ENCODE measurements around the gene ADGRB3.

The ADGRB3 gene

DNA sequence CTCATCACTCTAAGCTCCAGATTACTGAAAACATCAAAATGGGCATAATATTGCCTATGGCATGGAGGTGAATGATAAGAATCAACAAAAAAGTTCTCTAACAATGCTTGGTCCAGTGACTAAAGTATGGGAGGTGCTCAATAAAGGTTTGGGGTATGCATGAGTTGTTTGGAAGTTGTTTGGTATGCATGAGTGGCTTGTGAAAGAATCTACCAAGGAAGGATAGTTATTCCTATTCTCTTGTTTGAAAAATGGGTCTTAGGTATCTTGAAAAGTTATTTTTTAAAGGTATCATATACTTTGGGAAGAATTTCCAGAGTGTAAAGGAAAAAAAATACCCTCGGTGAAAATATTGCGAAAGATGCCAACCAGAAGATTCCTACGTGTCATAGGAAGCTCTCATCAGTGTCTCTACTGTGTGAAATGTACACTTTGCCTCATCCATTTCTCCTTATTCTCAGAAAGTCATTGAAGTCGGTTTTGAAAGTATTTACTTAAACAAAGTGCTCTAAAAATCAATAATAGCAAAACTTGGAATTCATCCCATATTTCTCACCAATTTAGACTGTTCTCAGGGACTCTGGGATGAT is 449.8 kb downstream of the ADGRB3 start:
- no peak for DNase-seq (ENCODE audit: low spot score)
- TF ChIP-seq, protein P1, sequence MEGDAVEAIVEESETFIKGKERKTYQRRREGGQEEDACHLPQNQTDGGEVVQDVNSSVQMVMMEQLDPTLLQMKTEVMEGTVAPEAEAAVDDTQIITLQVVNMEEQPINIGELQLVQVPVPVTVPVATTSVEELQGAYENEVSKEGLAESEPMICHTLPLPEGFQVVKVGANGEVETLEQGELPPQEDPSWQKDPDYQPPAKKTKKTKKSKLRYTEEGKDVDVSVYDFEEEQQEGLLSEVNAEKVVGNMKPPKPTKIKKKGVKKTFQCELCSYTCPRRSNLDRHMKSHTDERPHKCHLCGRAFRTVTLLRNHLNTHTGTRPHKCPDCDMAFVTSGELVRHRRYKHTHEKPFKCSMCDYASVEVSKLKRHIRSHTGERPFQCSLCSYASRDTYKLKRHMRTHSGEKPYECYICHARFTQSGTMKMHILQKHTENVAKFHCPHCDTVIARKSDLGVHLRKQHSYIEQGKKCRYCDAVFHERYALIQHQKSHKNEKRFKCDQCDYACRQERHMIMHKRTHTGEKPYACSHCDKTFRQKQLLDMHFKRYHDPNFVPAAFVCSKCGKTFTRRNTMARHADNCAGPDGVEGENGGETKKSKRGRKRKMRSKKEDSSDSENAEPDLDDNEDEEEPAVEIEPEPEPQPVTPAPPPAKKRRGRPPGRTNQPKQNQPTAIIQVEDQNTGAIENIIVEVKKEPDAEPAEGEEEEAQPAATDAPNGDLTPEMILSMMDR (IDR thresholded peaks at IDR 0.05; ENCODE audit: extremely low read depth, insufficient read depth, missing control alignments) = no peak
- in situ Hi-C loops (cut with MboI; ENCODE audit: low pct_unique_long_range_greater_than_20kb, low sequenced_read_pairs, unreplicated experiment) = no loop called here

DNA sequence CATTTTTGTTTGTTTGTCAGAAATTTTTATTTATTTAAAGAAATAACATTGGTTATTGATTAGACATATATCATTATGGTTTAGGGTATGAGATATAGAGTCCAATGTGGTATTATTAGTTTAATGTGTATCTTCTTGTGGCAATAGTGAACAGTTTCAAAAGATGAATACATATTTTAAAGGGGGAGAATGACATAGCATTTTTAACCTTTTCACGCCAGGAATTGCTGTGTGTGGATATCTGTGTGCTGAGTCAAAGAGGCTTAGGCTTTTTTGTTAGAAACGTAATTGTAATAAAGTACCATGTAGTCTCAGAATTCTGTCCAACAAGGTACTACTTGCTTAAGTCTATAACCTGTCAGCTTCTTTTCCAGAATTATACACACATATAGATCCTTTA is 451.6 kb downstream of the ADGRB3 start:
- in situ Hi-C loops (cut with MboI; ENCODE audit: low pct_unique_long_range_greater_than_20kb, low sequenced_read_pairs, unreplicated experiment) = no loop called here
- TF ChIP-seq, protein P1 (IDR thresholded peaks at IDR 0.05; ENCODE audit: extremely low read depth, insufficient read depth, missing control alignments) = no peak
- DNase-seq (ENCODE audit: low spot score) = no peak

DNA sequence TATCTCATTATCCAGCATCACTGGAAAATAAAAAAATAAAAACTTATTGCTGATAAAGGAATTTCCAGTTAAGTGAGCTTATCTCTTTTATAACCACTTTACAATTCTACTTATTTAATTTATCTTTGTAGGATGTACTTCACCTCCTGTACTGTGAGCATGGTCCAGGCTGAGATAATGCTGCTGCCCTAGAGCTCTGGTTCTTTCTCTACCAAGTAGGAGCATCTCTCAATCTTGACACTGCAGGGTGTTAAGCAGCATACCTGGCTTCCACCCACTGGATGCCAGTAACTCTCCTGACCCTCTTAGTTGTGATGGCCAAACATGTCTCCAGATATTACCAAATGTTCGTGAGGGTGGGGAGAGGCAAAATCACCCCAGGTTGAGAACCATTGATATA is 454.5 kb downstream of the ADGRB3 start:
- TF ChIP-seq, protein P1 (IDR thresholded peaks at IDR 0.05; ENCODE audit: extremely low read depth, insufficient read depth, missing control alignments) = no peak
- in situ Hi-C loops (cut with MboI; ENCODE audit: low pct_unique_long_range_greater_than_20kb, low sequenced_read_pairs, unreplicated experiment) = no loop called here
- no peak for DNase-seq (ENCODE audit: low spot score)

DNA sequence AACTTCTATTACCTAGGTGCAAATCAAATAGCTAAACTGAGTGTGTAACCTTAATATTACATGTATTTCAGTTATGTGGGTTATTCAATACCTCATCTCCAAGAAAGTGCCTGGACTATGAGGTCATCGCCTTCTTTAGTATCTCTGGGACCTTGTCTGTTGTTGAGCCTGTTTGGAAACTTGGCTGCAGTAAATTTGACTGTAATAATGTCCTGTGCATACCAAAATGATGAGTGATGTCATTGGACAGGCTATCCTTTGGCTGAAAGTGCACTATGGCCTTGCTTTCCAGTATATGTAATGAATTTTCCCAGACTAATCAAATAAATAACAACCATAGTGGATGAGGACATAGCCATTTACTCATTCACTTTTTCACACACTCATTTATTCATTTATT is 455.1 kb downstream of the ADGRB3 start:
- TF ChIP-seq, protein P1 (IDR thresholded peaks at IDR 0.05; ENCODE audit: extremely low read depth, insufficient read depth, missing control alignments) = no peak
- no peak for DNase-seq (ENCODE audit: low spot score)
- in situ Hi-C loops (cut with MboI; ENCODE audit: low pct_unique_long_range_greater_than_20kb, low sequenced_read_pairs, unreplicated experiment) = no loop called here

DNA sequence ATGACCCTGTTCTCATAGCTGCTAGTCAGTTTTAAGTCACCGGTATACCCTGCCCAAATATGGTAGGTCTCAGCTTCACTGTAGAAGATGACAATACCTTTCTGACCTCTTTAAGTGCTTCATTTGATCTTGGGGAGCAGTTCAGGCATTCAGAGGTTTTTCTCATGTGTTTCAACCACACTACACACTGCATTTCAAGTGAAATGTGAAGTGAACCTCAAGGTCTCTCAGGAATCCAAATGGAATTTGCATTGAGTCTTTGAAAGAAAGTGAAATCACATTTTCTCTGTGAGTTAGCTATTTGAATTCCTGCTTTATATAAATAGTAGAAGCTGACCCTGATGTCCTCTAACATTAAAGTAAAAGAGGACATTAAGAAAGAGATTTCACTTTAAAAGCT is 461.6 kb downstream of the ADGRB3 start:
- TF ChIP-seq, protein P1 (IDR thresholded peaks at IDR 0.05; ENCODE audit: extremely low read depth, insufficient read depth, missing control alignments) = no peak
- in situ Hi-C loops (cut with MboI; ENCODE audit: low pct_unique_long_range_greater_than_20kb, low sequenced_read_pairs, unreplicated experiment) = no loop called here
- no peak for DNase-seq (ENCODE audit: low spot score)

DNA sequence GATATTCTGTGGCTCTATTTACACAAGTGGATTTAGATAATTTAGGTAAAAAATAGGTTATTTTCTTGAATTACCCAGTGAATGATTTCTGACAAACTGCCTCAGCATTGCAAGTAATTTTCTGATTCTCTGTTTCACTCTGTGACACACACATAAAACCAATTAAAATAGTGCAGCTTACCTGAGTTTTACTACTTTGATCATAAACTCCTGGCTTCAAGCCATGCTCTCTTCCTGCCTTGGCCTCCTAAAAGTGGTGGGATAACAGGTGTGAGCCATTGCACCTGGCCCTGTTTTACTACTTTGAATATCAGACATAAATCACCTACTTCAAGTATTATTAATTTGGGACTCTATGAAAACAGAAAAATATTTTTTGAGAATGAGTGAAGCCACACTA is 462.9 kb downstream of the ADGRB3 start:
- in situ Hi-C loops (cut with MboI; ENCODE audit: low pct_unique_long_range_greater_than_20kb, low sequenced_read_pairs, unreplicated experiment) = no loop called here
- no peak for DNase-seq (ENCODE audit: low spot score)
- TF ChIP-seq, protein P1 (IDR thresholded peaks at IDR 0.05; ENCODE audit: extremely low read depth, insufficient read depth, missing control alignments) = no peak

DNA sequence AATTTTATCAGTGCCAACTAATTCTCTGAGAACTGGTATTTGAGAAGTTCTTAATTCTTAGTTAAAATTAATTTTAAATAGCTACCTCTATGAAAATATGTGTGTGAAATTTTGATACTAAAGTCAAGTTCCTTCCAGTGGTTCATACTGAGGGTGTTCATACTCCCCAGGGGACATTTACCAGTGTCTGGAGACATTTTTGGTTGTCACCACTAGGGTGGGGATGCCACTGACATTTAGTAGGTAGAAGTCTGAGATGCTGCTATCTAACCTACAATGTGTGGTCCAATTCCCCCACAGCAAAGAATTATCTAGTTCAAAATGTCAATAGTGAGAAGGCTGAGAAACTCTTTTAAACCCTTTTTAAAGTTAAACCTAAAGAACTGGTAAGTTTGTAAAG is 463.8 kb downstream of the ADGRB3 start:
- DNase-seq (ENCODE audit: low spot score) = no peak
- in situ Hi-C loops (cut with MboI; ENCODE audit: low pct_unique_long_range_greater_than_20kb, low sequenced_read_pairs, unreplicated experiment) = no loop called here
- TF ChIP-seq, protein P1 (IDR thresholded peaks at IDR 0.05; ENCODE audit: extremely low read depth, insufficient read depth, missing control alignments) = no peak

All from GM13977 (cell line).